NCI-H82 (cell line): Measurements from ENCODE around the gene BRWD1.

Source experiments
- DNase-seq: peaks from one replicate; lab custom pipeline; 2025; lab: John Stamatoyannopoulos, UW

BRWD1 gene

GRCh38 chr21:39313571-39314142 lies at the start of gene BRWD1:
Gene BRWD1, minus strand, starts transcription at chr21:39313632. Its CDS starts 141 bp downstream, at chr21:39313491.
- DNase-seq = peak; percentile 91

GRCh38 chr21:39362733-39363132 lies 49.3 kb upstream of the BRWD1 start:
- no peak for DNase-seq

GRCh38 chr21:39359382-39359781 lies 46.0 kb upstream of the BRWD1 start:
- DNase-seq = no peak

- no peak for DNase-seq
Measured at GRCh38 chr21:39353295-39353694, 39.9 kb upstream of the BRWD1 start.

GRCh38 chr21:39350094-39351005 lies 36.9 kb upstream of the BRWD1 start:
- DNase-seq = no peak

GRCh38 chr21:39349211-39350093 lies 36.0 kb upstream of the BRWD1 start:
- peak; percentile 99 for DNase-seq

GRCh38 chr21:39348355-39349210 lies 35.2 kb upstream of the BRWD1 start, which contains the start of gene HMGN1:
Gene HMGN1, minus strand, starts transcription at chr21:39349088. Its CDS starts 171 bp downstream, at chr21:39348917.
- peak; percentile 99 for DNase-seq

GRCh38 chr21:39348040-39348354 lies 34.6 kb upstream of the BRWD1 start:
- peak; percentile 67 for DNase-seq

GRCh38 chr21:39347537-39347936 lies 34.1 kb upstream of the BRWD1 start:
- no peak for DNase-seq

GRCh38 chr21:39346671-39347331 lies 33.4 kb upstream of the BRWD1 start:
- DNase-seq = no peak

- no peak for DNase-seq
Measured at GRCh38 chr21:39346206-39346605, 32.8 kb upstream of the BRWD1 start.

- peak; percentile 65 for DNase-seq
Measured at GRCh38 chr21:39345440-39345839, 32.0 kb upstream of the BRWD1 start.

- DNase-seq = no peak
Measured at GRCh38 chr21:39344848-39345247, 31.4 kb upstream of the BRWD1 start.

GRCh38 chr21:39341249-39341923 lies 28.0 kb upstream of the BRWD1 start:
- no peak for DNase-seq

- DNase-seq = peak; percentile 85
Measured at GRCh38 chr21:39340687-39341086, 27.3 kb upstream of the BRWD1 start.

- DNase-seq = peak; percentile 81
Measured at GRCh38 chr21:39339231-39339630, 25.8 kb upstream of the BRWD1 start.

GRCh38 chr21:39336457-39337008 lies 23.1 kb upstream of the BRWD1 start:
- DNase-seq = peak; percentile 96

- DNase-seq = no peak
Measured at GRCh38 chr21:39334611-39335010, 21.2 kb upstream of the BRWD1 start.

GRCh38 chr21:39332175-39332574 lies 18.7 kb upstream of the BRWD1 start:
- DNase-seq = no peak

- no peak for DNase-seq
Measured at GRCh38 chr21:39330001-39330400, 16.6 kb upstream of the BRWD1 start.
